AML-193 (cell line): ENCODE data around the gene MAGI2.

Experiments used
- DNase-seq, 2 experiments: peaks; one replicate each; lab custom pipeline; 2025; lab: John Stamatoyannopoulos, UW

MAGI2 gene

DNA sequence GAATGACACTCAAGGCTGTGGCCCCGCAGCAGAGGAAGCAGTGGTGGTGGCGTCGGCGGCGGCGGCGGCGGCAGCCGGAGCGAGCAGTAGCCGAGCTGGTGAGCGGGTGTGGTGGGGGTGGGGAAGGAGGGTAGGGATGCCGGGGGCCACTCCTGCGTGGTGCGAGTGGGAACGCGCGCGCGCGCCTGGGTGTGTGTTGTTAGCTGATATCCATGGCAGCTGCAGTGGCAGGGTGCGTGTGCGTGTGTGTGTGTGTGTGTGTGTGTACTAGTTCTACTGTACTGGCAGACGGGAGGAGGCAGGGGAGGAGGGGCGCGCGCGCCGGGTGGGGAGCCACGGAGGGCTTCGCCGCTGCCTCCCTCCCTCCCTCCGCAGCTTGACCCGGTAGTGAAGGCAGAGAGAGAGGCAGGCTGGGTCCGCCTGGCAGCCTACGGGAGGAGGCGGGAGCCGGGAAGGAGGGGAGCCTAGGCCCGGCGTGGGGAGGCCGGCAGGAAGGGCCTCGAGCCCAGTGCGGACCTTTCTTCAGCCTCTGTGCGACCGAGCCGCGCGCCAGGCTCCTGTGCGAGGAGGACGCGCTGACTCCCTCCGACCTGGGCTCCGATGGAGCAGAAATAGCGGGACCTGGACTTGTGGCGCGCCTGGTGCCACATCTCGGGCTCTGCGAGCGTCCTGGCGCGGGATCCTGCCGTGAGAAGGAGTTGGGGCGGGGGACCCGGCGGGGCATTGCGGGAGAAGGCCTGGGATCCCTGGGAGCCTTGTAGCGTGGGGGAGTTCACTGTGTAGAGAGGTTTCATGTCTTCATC, at the start of gene MAGI2:
MAGI2 (minus strand) TSS at position 110 of the 803 bp plus-strand sequence. CDS start 347 bp downstream, outside the sequence.
- no peak for DNase-seq

DNA sequence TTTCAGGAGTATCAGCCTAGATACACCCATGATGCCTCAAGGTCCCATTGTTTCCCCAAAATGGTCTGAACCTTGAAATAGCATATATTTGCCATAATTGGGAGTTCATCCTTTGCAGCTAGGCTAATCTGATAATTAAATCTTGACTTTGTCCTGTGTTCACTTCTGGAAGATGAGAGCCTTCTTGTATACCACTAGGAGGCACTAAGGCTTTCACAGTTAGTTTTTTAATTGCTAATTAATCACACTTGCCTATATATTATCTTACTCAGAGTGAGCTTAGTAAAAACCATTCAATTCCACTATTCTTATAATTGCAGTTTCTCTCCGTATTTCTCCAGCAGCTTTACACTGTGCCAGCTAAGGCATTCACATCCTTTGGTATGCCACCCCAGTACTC, 48.7 kb upstream of the MAGI2 start:
- no peak for DNase-seq

DNA sequence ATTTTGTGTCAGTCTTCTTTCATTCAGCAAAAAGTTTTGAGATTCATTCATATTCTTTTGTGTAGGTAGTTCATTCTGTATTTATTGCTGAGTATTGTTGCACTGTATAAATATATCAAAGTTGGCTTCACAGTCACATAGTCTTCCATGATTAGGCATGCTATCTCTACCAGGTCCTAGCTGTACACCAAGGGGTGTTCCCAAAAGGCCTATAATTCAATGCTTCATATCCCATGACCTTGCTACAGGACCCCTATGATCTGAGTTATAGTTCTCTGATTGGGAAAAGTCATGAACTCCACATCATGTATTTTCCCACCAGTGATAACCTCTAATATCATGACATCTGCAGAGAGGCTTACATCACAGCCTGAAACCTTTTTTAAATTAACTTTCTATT, 47.3 kb upstream of the MAGI2 start:
- DNase-seq: no peak

DNA sequence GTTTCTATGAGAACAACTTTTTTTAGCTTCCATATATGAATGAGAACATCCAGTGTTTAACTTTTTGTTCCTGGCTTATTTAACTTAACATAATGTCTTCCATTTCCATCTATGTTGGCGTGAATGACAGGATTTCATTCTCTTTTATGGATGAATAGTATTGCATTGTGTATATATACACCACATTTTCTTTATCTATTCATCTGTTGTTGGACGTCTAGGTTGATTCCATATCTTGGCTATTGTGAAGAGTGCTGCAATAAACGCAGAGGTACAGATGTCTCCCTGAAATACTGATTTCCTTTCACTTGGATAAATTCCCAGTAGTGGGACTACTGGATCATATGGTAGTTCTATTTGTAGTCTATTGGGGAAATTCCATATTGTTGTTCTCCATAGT, 44.3 kb upstream of the MAGI2 start:
- no peak for DNase-seq

DNA sequence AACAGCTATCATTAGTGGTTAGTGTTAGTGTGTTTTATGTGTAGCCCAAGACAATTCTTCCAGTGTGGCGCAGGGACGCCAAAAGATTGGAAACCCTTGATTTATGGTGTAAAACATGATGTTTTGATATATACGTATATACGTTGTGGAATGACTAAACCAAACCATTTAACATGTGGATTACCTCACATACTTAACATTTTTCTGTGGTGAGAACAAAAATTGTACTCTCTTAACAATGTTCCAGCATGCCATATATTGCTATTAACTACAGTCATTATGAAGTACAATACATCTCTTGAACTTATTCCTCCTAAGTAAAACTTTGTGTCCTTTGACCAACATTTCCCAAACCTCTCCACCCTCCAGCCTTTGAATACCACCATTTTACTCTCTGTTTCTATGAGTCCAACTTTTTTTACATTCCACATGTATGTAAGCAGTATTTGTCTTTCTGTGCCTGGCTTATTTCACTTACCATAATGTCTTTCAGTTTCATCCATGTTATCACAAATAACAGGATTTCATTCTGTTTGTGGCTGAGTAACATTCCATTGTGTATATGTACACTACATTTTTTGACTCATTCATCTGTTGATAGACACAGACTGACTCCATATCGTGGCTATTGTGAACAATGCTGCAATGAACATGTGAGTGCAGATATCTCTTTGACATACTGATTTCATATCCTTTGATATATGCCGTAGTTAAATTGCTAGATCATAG, 42.2 kb upstream of the MAGI2 start:
- no peak for DNase-seq

DNA sequence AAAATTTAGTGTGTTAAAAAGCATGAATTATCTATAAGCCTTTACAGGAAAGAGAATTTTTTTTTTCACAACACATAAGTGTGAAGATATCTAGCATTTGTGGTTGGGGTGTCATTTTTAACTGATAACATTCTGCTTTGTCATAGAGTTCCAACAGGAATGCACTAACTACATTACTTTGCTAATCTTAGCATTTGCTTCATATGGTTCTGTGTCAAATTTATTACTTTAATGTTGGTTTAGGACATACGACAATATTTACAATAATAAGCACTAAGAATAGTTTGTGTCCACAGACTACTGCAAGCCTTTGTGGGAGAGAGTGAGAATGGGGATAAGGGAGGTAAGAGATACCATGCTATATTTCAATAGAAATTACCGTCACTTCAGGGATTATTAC, 40.6 kb upstream of the MAGI2 start:
- DNase-seq: no peak

DNA sequence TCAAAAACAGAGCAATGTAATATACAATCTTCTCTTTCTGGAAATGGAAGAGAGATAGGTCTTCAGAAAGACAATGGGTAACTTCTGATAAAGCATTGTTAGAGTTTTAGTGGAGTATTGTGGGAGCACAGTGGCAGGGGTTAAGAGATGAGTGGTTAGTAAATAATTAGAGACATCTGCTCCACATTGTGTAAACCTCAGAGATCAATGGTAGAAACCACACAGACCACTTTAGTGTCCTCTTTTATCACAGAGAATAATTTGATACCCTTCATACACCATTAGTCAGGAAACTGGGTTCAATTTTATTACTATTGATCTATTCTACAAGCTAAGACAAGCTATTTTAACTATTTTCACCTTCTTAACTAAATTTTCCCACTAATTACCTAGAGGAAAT, 35.9 kb upstream of the MAGI2 start:
- no peak for DNase-seq

DNA sequence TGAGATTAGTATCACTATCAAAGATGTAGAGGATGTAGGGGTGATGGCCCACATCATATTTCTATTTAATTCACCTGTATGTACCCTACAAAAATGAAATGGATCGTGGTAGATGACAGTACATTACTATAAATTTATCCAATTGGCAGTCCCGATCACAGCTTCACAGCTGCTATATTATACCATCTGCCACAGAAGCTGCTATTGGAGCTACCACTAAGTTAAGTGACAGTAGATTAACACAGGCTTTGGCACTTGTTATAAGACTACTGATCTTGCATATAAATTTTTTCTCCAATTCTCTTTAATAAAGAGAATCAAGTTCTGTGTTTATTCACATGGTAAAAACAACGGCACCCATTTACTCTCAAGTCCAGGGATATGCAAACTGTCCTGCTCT, 24.9 kb upstream of the MAGI2 start:
- DNase-seq: no peak

DNA sequence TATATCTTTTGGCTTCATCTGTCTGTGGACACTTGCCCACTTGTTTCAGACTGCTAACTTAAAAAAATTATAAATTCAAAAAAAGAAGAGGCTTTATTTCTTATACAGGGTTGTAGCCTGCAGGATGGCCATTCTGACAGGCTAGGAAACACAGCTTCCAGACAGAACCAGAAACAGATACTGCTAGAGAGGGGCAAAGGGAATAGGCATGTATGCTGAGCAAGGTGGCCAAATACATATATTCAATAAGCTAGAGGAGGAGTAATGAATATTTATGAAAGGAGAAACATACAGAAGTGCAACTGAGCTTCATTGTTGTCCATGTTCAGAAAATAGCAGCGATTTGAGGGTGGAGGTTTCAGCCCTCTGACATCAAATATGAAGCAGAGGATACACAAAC, 22.0 kb upstream of the MAGI2 start:
- no peak for DNase-seq

DNA sequence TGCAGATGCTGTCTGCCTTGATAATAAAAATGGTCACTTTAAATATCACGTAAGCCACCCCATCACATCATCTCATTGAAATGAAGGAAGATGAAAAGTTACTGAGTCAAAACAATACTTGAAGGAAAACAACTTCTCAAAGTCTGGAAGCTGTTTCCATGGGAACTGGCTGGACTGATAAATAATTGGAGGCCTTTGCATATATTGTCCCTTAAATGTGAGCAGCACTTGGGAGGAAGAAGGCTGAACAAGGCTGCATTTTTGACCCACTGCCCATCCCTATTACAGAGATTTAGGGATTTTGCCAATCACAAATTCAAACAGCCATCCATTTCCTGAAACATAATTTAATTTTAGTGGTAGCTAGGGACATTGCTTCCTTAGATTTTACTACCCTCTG, 18.2 kb upstream of the MAGI2 start:
- no peak for DNase-seq

DNA sequence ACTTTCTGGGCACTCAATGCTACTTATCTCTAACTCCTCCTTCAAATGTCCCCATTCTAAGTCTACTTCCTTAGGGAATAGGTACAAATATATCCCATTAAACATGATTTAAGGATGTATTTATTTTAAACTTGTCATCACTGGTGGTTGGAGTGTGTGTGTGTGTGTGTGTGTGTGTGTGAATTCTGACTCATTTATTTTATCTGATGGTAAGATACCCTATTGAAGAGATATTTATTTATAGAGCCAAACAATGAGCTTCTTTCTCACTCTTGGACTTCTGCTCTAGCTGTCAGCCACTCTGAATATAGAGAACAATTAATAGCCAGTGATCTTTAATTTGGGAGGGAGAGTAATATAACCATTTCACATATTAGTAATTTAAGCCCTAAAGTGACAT, 17.8 kb upstream of the MAGI2 start:
- DNase-seq: no peak

DNA sequence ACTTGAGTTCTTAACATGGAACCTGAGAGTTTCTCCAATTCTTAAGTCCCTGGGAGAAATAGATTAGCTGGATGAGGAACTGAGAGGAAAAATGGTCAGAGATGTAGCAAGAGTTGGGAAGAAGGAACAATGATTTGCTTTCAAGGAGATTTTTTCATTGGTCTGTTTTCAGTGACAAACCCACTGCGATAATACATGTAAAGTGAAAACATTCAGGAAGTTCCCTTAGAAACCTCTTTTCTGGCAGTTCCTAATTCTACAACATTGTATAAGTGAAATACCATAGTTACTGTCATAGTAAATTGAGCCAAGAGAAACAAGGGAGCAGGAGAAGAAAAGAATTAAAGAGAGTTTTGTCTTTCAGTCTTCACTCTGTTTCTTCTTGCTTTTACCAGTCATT, 12.1 kb upstream of the MAGI2 start:
- no peak for DNase-seq

DNA sequence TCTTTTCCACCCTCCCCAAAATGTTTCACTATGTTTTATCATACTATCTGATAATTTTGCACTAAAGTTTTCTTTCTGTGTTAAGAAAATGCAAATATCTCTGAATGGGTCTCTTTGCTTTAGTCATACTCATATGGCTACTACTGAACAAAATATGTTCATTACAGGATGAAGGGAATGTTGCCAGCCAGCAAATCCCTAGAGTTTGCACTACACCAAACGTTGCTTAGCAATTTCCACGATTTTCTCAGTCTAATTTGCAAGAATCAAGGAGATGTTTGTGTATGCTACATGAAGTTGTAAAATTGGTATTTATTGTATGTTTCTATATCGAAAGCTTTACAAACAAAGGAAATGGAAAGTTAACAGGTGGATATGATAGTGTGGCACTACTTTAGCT, 10.6 kb upstream of the MAGI2 start:
- DNase-seq: no peak

DNA sequence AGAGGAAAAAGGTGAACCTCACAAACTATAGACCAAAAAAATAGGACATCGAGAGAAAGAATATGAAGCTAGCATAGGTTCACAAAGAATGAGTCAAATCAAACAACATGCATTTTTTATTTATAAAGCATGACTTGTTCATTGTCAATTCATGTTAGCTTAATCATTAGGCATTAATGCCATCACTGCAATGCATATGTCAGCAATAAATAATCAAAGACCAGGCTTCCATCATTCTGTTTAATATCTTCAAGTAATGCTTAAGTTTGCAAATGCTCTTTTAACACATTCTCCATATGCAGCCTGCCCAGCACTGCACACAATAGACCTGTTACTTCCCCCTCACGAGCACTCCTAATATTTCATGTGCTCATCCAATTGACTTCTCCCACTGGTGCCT, 8.9 kb upstream of the MAGI2 start:
- DNase-seq: no peak

DNA sequence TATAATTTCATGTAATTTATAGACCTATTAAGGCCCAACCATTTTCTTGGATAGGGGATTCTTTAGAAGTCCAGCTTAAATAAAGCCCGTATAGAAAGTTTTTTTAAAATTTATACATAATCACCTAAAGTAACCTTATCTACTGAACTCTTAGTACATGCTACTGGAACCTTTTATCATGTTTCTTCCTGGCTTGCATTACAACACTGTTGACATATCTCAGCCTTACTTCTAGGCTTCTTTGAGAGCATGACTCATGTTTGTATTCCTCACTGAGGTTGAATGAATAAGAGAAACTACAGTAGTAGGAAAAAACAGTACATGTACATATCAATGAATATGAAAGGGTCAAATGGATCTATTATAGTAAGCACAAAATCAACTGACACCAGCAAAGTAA, 8.2 kb upstream of the MAGI2 start:
- no peak for DNase-seq

DNA sequence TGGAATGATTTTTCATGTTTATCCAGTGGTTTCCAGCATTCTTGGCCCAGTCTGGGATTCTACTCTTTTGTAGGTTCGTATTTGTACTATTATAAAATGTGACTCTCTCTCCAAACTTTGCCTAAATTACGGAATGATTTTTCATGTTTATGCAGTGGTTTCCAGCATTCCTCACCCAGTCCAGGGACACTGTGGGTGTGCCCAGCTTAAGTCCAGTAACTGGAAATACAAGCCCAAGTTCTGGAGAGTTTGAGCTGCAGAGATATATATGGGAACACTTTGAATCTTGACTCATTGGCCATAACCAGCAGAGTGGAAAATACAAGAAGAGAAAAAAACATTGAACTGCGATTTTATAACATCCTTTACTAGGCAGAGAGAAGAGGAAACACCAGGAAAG, 5.9 kb upstream of the MAGI2 start:
- no peak for DNase-seq

DNA sequence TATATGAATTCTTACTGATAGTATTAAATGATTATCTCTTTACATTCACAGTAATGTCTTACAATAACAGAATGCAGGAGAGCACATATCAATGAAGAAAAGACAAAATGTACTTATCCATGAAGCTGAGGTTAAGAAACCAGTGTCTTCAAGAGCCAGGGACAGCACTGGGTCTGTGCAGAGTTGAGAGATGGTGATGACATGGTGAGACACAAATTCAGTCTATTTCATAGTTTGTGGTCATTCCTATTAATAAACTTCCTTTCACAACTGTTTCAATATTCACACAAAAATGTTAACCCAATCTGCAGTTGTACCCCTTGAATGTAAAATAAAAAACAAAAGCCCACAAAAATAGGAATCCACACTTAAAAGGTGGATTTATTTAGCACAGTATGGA, 5.3 kb upstream of the MAGI2 start:
- DNase-seq: no peak

DNA sequence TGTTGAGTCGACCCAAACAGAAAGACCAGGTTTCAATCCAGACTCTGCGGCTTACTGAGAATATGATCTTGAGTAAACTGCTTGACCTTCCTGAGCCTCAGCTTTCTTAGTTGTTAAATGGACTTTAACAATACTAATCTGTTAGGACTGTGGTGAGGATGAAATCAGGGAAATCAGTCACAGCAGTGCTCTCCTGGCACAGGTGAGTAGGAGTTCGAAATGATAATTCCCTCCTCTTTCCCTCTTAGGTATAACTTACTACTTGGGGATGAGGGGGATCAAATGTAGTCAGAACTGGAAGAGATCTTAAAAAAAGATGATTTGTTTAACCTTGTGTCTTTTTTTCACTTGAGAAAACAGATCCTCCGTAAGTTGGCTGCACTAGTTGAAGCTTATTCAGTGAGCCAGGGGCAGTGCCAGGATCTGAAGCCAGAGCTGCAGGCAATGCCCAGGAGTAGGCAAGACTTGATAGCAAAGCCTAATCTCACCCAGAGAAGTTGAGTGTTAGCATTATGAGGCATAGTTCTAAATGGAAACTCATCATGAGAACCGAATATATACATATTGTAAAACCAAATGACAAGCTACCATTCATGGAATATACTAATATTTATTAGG, 1.8 kb upstream of the MAGI2 start:
- DNase-seq: no peak

DNA sequence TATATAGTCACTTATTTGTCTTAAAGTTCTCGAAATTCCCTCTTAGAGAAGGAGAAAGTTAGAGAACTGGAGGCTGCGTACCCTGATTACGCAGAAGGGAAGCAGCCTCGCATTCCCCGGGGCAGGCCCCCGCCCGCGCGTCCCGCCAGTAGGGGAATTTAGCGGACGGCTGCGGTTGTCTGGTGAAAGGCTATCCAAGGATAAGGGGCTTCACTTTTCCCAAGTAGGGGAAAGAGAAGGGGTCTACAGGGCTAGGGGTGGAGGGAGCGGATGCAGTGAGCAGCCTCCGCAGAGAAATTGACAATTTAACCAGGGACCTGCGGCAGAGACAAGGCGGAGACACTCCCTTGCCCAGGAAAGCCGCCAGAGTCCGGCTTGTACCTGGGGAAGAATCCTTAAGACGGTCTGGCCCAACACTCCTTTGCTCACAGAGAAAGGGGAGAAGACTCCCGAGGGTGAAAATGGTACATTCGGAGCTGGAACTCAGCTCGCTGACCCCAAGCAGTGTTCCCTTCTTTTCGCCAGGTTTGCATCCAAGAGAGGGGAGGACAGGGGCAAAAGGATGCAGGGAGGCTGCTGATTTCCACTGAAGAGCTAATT, 994 bp upstream of the MAGI2 start:
- DNase-seq: no peak

DNA sequence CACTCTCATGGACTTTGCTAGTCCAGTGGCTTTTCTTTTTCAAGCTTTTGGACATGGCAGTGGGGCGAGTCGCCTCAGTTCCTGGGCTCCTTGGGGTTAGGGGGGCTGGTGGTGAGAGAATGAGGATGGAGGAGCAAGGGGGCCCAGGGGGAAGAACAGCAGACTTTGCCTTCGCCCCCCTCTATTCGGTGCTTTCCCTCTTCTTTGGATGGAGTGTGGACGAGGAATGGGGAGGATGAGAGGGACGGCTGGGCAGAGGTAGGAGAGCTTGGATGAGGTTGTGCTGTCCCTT, 255 bp downstream of the MAGI2 start:
- DNase-seq: no peak

DNA sequence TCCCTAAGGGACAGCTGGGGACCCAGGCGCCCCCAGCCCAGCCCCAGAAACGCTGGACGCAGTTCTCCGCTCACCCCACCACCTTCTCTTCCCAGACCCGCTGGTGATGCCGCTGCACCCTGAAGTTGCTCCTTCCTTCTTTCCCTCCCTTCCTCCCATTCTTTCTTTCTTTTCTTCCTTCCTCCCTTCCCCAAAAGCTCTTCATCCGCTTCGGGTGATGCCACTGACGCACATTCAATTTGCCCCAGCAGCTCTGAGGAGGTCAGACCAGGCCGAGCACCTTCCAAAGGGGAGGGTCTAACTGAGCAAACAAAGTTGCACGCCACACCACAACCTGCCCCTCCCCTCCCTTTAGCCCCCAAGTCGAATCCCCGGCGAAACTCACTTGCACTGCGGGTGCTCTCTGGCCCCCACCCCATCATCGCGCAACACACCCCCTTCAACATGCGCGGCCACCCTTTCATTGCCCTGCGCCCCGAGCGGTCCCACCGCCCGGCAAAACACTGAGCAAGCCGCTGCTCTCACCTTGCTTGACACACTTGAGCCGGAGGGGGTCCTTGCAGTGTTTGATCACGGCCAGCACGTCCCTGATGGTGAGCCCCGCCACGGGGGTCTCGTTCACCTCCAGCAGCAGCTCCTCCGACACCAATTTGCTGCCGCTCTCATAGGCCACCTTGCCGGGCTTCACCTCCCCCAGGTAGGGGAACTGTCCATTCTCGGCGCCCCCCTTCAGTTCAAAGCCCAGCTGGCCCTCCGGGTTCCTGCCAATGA, 787 bp downstream of the MAGI2 start:
- no peak for DNase-seq

DNA sequence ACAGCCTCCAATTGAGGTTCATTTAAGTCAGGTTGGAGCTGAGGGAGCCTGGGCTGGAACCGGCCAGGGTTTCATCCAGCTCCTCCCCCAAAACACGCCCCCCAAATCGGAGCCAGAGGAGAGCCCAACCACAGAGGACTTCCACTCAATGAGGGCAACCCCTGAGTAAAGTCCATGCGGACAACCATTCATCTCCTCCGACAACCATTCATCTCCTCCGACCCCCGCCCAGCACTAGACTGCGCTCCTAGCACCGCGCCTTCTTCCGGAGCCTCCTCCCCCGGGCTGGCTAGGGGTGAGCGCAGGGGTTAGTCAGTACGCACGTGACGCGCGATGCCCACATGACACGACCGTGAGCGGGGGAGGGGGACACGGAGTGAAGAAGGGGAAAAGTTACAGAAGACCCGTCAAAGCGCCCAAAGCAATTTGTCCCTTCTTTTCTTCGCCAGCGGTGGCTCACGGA, 1.4 kb downstream of the MAGI2 start:
- no peak for DNase-seq
